Karpas-422 (cell line): ENCODE data around the gene LMO4. TPM values are rescaled to one million over a fixed set of nuclear protein-coding genes. Genes with fewer than 3 reads are reported as not detected.

ENCODE experiments used
- DNase-seq: peaks from one replicate; pipeline ENCODE4 v3.0.0-alpha.2; 2015
- H2AFZ ChIP-seq: fragments of 200-600 bp; sonication (generic); 2 replicates; pipeline ENCODE4 v1.6.1; 2014; ENCODE audit warnings: antibody characterized with exemption, low read length, mixed read lengths
- H3K27ac ChIP-seq: fragments of 200-600 bp; sonication (generic); 2 replicates; pipeline ENCODE4 v1.5.1; 2014; ENCODE audit warnings: mild to moderate bottlenecking, low read length, moderate library complexity
- H3K27me3 ChIP-seq: fragments of 200-600 bp; sonication (generic); 2 replicates; pipeline ENCODE4 v1.6.1; 2014; ENCODE audit warnings: low read length, mixed read lengths
- H3K36me3 ChIP-seq: fragments of 200-600 bp; sonication (generic); 2 replicates; pipeline ENCODE4 v1.6.1; 2014; ENCODE audit warnings: low read length, mixed read lengths; ENCODE audit not compliant: insufficient read depth
- H3K4me1 ChIP-seq: fragments of 200-600 bp; sonication (generic); 2 replicates; pipeline ENCODE4 v1.6.1; 2014; ENCODE audit warnings: mild to moderate bottlenecking, low read length, mixed read lengths
- H3K4me2 ChIP-seq: fragments of 200-600 bp; sonication (generic); 2 replicates; pipeline ENCODE4 v1.6.1; 2014; ENCODE audit warnings: low read length, low read depth, mild to moderate bottlenecking; ENCODE audit not compliant: poor library complexity, severe bottlenecking
- H3K4me3 ChIP-seq: fragments of 200-600 bp; sonication (generic); 2 replicates; pipeline ENCODE4 v1.5.1; 2014; ENCODE audit warnings: mild to moderate bottlenecking, antibody characterized with exemption, low read length, mixed read lengths
- H3K79me2 ChIP-seq: fragments of 200-600 bp; sonication (generic); 2 replicates; pipeline ENCODE4 v1.6.1; 2014; ENCODE audit warnings: mild to moderate bottlenecking, low read length, mixed read lengths
- H3K9ac ChIP-seq: fragments of 200-600 bp; sonication (generic); 2 replicates; pipeline ENCODE4 v1.6.0; 2014; ENCODE audit warnings: low read length
- H3K9me2 ChIP-seq: fragments of 200-600 bp; sonication (generic), shearing (Covaris generic); replicated peaks from 2 replicates; pipeline ENCODE4 v1.6.0; 2014; ENCODE audit warnings: mild to moderate bottlenecking, low read length, moderate library complexity; ENCODE audit not compliant: insufficient read depth
- H3K9me3 ChIP-seq: fragments of 300-700, 200-600 bp; sonication (generic); 2 replicates; pipeline ENCODE4 v1.6.1; 2014; ENCODE audit warnings: low read length, mixed read lengths
- H4K20me1 ChIP-seq: fragments of 200-600 bp; sonication (generic); 2 replicates; pipeline ENCODE4 v1.6.1; 2014; ENCODE audit warnings: mild to moderate bottlenecking, antibody characterized with exemption, low read length, low read depth; ENCODE audit not compliant: insufficient read depth
- total RNA-seq: library from RNA; depleted of rRNA; stranded (reverse); fragments of >200 nt; shearing (Covaris generic); gene quantifications from 2 replicates; pipeline ENCODE4 v1.2.3, GENCODE V29; 2014; ENCODE audit warnings: low replicate concordance

The LMO4 gene
- total RNA-seq, 1 experiment from 2014 or later, result 45.8 TPM

DNA sequence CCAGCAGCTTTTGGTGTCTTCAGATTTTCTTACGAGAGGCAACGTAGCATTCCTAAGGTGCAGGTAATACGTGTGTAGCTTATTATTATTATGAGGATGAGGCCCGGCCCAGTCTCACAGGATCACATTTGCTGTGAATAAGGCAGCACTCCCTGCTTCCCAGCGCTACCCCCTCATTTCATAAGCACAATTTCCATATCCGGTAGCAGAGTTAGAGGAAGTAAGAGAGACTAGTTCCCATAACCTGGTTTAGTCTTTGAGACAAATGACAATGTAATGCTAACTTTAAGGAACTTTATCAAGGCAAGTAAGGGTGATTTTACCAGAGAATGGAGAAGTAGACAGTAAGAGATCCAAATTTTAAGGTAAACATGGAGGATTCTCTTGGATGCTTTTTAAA is 14.6 kb upstream of the LMO4 start:
- no peak for DNase-seq
- Histone ChIP-seq H3K4me3 (no peak overlapping the region), H4K20me1 (no peaks in the 10 kb centered on the region), H3K9me3 (no peaks in the 10 kb centered on the region), H2AFZ (no peak overlapping the region), H3K36me3 (no peaks in the 10 kb centered on the region), H3K4me1 (peaks cover 14% of the 10 kb centered on the region), H3K4me2 (no peak overlapping the region), H3K27me3 (no peaks in the 10 kb centered on the region), H3K27ac (no peak overlapping the region), H3K9me2 (no peaks in the 10 kb centered on the region), H3K79me2 (no peaks in the 10 kb centered on the region), H3K9ac (no peak overlapping the region)

- H3K36me3 ChIP-seq, result no peaks in the 10 kb centered on the region
- DNase-seq, result peak; percentile 74
- H3K4me1 ChIP-seq, result peaks cover 14% of the 10 kb centered on the region
- H3K9ac ChIP-seq, result no peak overlapping the region
- no peaks in the 10 kb centered on the region for H3K9me2 ChIP-seq
- no peak overlapping the region for H3K27ac ChIP-seq
- H2AFZ ChIP-seq, result peak overlapping the region; percentile 71; the same call in 1 of the 2 replicates
- no peaks in the 10 kb centered on the region for H3K9me3 ChIP-seq
- no peaks in the 10 kb centered on the region for H3K27me3 ChIP-seq
- H3K4me2 ChIP-seq, result peak overlapping the region; percentile 44
- peak overlapping the region; percentile 16 for H3K4me3 ChIP-seq
- no peaks in the 10 kb centered on the region for H4K20me1 ChIP-seq
- no peaks in the 10 kb centered on the region for H3K79me2 ChIP-seq
Observed at GRCh38 chr1:87318056-87318650, 10.5 kb upstream of the LMO4 start.

- no peak overlapping the region for H3K4me3 ChIP-seq
- H3K9ac ChIP-seq, result no peak overlapping the region
- H3K4me2 ChIP-seq, result peak overlapping the region; percentile 44
- no peaks in the 10 kb centered on the region for H3K27me3 ChIP-seq
- DNase-seq, result no peak
- H3K27ac ChIP-seq, result no peak overlapping the region
- no peak overlapping the region for H2AFZ ChIP-seq
- no peaks in the 10 kb centered on the region for H3K79me2 ChIP-seq
- no peaks in the 10 kb centered on the region for H3K9me3 ChIP-seq
- no peaks in the 10 kb centered on the region for H3K36me3 ChIP-seq
- H3K4me1 ChIP-seq, result peaks cover 14% of the 10 kb centered on the region
- no peaks in the 10 kb centered on the region for H3K9me2 ChIP-seq
- no peaks in the 10 kb centered on the region for H4K20me1 ChIP-seq
Observed at GRCh38 chr1:87318806-87319205, 9.9 kb upstream of the LMO4 start.

DNA sequence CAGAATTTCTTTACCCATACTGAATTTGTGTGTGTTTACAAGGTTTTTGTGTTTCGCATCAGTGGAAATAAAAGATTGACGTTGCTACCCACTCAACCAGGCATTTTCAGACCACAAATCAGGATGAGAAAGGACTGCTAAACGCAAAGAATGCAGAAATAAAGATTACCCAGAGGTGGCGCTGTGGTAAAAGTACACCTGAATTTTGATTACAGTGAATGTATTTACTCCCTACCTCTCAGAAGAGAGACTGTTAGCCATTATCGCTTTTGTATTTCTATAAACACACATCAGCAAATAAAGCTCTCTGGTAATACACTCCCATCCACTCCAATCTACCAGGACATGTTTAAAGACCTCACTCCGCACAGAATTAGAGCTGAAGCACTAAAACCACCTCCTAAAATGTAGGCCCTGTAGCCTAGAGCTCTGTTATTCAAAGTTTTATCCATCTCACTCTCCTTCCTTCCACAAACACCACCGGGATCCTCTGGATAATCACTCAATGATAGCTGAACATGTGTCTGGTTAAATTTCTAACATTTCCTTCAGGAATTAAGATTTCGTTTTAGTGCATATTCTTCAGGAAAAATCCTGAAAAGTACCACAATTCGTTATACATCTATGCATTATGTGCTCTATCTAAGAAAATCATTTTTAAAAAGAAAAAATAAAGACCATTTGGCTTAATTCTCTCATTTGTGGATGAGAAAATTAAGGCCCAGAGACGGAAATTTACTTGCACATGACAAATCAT is 2.5 kb upstream of the LMO4 start:
- Histone ChIP-seq H2AFZ (no peak overlapping the region), H3K27me3 (no peaks in the 10 kb centered on the region), H3K27ac (no peak overlapping the region), H3K4me2 (no peak overlapping the region), H3K4me3 (no peak overlapping the region), H3K79me2 (no peaks in the 10 kb centered on the region), H3K36me3 (no peaks in the 10 kb centered on the region), H3K9me3 (no peaks in the 10 kb centered on the region), H4K20me1 (peaks cover 4% of the 10 kb centered on the region; the same call in 1 of the 2 replicates), H3K9ac (no peak overlapping the region), H3K9me2 (no peaks in the 10 kb centered on the region), H3K4me1 (peaks cover 25% of the 10 kb centered on the region)
- peak; percentile 83 for DNase-seq

- peaks cover 39% of the 10 kb centered on the region for H3K4me1 ChIP-seq
- peak overlapping the region; percentile 83 for H3K4me3 ChIP-seq
- peak overlapping the region; percentile 96 for H2AFZ ChIP-seq
- H3K27me3 ChIP-seq, result no peaks in the 10 kb centered on the region
- no peaks in the 10 kb centered on the region for H3K9me2 ChIP-seq
- DNase-seq, result no peak
- H3K9me3 ChIP-seq, result no peaks in the 10 kb centered on the region
- no peak overlapping the region for H3K27ac ChIP-seq
- H3K4me2 ChIP-seq, result peak overlapping the region; percentile 83
- peak overlapping the region; percentile 84 for H3K9ac ChIP-seq
- no peaks in the 10 kb centered on the region for H3K36me3 ChIP-seq
- H3K79me2 ChIP-seq, result no peaks in the 10 kb centered on the region
- H4K20me1 ChIP-seq, result peaks cover 11% of the 10 kb centered on the region; the same call in 1 of the 2 replicates
Observed at GRCh38 chr1:87327376-87328271, 1.1 kb upstream of the LMO4 start.

DNA sequence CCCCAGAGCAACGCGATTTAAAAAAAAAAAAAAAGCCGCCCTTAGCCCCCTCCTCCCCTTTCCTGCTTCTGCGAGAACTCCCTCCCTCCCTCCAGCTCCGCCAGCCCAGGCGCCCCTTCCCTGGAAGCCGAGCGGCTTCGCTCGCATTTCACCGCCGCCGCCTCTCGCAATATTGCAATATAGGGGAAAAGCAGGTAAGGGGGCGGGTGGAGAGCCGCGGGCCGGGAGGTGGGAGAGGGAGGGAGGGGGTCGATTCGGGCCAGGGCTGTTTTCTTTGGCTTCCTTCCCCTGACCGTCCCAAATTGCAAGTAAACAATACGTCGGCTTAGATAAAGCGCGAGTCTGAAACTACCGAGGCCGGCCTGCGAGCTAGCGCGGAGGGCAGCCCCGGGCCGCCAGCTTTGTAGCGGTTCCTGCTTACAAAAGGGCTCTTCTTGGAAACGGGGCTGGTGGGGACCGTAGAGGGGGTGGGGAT is 408 bp downstream of the LMO4 start:
- Histone ChIP-seq H3K4me2 (peak overlapping the region; percentile 93), H3K9ac (peak overlapping the region; percentile 84), H3K79me2 (no peaks in the 10 kb centered on the region), H3K4me1 (peaks cover 54% of the 10 kb centered on the region), H3K27me3 (no peaks in the 10 kb centered on the region), H4K20me1 (peaks cover 11% of the 10 kb centered on the region; the same call in 1 of the 2 replicates), H3K36me3 (no peaks in the 10 kb centered on the region), H3K9me2 (no peaks in the 10 kb centered on the region), H2AFZ (peak overlapping the region; percentile 72), H3K27ac (peak overlapping the region; percentile 71), H3K4me3 (peak overlapping the region; percentile 83), H3K9me3 (no peaks in the 10 kb centered on the region)
- peak; percentile 70 for DNase-seq

DNA sequence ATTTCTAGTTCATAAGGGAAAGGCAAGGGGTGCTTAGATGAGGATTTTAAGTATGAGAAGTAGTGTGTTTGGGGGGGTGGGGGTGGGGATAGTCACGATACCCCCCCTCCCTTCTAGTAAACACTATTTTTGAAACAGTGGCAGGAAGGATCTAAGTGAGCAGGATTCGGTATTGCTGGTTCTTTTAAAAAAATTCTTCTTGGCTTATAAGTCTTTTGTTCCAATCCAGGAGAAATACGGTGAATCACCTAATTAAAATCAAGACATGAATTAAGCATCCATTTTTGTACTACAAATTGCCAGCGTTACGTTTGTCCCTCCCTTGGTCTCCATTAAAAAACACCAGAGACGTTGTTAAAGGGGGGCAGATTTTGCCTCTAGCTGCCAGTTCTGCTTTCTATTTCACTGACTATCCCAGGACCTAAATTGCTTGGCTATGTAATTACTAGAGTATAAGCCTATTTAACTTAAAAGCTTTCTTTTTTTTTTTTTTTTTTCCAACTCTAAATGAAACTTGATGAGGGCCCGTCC is 911 bp downstream of the LMO4 start:
- Histone ChIP-seq H3K9ac (peak overlapping the region; percentile 84), H3K9me3 (no peaks in the 10 kb centered on the region), H3K79me2 (no peaks in the 10 kb centered on the region), H3K36me3 (no peaks in the 10 kb centered on the region), H4K20me1 (peaks cover 11% of the 10 kb centered on the region; the same call in 1 of the 2 replicates), H3K4me1 (peaks cover 59% of the 10 kb centered on the region), H3K27me3 (no peaks in the 10 kb centered on the region), H3K9me2 (no peaks in the 10 kb centered on the region), H2AFZ (peak overlapping the region; percentile 72), H3K27ac (no peak overlapping the region), H3K4me3 (peak overlapping the region; percentile 83), H3K4me2 (peak overlapping the region; percentile 93)
- DNase-seq, result peak; percentile 70
